AG08396 (cell line): ENCODE measurements around the gene CLPX.
"Not testable (repeated sequence)": the region's sequence is repeated elsewhere in the genome, so short reads cannot be mapped to it uniquely, and the experiment has no call there.

Experiments used
- DNase-seq: peaks from one replicate; pipeline ENCODE4 v3.0.0; 2012; ENCODE audit warnings: low spot score, mixed read lengths

Gene CLPX

GRCh38 chr15:65184868-65185717 lies at the start of gene CLPX:
Gene CLPX, minus strand, starts transcription at chr15:65185342. Its CDS starts 189 bp downstream, at chr15:65185153.
- DNase-seq, result peak; percentile 94

DNA sequence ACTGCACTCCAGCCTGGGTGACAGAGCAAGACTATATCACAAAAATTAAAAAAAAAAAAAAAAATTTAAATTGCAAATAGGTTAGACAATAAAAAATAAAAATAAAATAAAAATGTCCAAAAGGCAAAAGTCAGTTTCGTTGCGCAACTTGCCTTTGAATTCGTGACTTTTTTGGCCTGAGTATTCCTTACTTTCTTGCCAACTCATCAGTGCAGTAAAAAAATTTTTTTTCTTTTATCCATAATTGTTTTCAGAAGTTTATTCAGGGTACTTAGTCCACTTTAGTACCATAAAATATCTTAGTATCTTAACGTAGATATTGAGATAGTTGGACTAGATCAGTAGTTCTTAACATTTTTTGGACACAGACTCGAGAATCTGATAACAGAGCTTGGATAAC lies 48.6 kb upstream of the CLPX start:
- DNase-seq, result no peak

GRCh38 chr15:65232520-65232919 lies 47.4 kb upstream of the CLPX start:
- no peak for DNase-seq

GRCh38 chr15:65231306-65231705 lies 46.2 kb upstream of the CLPX start:
- no peak for DNase-seq

DNA sequence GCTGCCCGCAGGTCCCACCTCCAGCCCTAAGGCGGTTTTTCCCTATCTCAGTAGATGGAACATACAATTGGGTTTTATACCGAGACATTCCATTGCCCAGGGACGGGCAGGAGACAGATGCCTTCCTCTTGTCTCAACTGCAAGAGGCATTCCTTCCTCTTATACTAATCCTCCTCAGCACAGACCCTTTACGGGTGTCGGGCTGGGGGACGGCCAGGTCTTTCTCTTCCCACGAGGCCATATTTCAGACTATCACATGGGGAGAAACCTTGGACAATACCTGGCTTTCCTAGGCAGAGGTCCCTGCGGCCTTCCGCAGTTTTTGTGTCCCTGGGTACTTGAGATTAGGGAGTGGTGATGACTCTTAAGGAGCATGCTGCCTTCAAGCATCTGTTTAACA lies 41.8 kb upstream of the CLPX start:
- not testable (repeated sequence) for DNase-seq

GRCh38 chr15:65226221-65226620 lies 41.1 kb upstream of the CLPX start:
- DNase-seq, result no peak

- DNase-seq, result no peak
Measured at GRCh38 chr15:65223996-65224395, 38.9 kb upstream of the CLPX start.

DNA sequence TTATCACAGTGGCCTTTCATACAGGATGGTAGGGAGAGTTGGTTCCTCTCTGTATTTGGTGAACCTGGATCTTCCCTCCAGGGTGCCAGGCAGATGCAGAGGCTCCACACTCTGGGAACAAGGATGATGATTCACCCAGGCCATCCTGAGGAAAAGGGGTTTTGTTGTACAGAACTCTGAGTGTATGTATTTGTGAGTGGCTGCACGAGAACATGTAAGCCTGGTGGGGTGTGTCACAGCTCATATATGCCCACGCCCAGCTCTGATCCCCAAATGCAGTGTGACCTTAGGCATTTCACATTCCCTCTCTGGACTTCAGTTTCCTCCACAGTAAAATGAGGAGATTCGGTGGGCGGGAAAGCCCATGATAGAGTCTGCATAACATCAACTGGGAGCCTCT lies 37.7 kb upstream of the CLPX start:
- DNase-seq, result no peak

DNA sequence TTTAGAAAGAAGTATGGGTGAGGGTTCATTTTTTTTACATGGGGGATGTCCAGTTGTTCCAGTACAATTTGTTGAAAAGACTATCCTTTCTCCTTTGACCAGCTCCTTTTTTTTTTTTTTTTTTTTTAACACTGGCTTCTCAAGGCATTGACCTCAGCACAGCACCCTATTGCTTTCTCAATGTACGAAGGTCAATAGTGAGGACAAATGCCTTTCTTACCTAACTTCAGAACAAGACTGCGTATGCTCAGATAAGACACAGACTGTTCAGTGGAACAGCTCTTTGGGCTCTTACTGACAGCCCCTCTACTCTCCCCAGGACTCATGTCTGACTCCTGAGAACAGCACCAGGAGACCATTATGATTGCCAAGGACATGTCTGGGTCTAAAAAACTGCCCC lies 36.6 kb upstream of the CLPX start:
- no peak for DNase-seq

DNA sequence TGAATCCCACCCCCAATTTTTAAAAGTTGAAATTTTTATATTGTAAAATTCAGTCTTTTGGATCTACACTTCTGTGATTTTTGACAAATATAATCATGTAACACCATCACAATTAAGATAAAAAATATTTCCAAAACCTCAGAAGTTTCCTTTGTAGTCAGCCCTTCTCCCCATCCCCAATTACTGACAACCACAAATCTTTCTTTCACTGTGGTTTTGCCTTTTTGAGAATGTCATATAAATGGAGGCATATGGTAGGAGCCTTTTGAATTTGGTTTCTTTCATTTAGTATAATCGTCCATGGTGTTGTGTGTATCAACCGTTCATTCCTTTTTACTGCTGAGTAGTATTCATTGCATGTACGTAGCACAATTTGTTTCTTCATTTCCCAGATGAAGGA lies 34.0 kb upstream of the CLPX start:
- DNase-seq, result no peak

DNA sequence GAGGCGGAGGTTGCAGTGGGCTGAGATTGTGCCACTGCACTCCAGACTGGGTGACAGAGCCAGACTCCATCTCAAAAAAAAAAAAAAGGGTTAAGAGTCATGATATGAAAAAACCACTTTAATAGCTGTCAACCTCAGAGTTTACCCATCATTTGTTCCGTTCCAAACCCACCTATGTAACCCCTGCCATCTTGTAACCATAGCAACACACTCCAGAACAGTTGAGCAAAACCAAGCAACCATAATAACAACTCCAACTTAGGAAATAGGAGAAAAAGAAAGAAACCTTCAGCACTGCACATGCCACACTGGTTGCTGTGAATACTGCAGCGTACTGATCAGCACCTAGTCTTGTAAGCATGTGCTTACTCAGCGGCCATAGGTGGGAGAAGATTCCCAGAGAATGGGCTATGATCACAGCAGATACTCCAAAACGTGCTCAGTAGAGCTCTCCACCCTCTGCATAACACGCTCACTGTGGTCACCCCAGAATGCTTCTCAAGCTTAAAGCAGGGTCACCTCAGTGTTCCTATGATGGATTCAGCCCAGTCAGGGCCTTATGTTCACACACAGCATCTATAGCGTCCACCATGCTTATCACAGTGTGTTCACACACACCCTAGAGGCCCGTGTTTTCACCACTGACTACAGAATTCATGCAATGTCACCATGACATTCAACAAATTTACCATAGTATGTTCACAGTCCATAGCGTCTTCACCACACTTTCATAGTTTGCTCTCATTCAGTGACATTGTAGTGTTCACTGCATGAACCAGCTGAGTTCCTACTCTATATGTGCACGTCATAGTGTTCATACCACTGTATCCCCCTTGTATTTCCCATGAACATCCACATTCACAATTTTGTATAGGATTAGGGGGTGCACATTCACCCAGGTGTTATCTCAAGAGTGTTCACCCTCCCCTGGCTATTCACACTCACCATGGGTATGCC lies 32.7 kb upstream of the CLPX start:
- no peak for DNase-seq

DNA sequence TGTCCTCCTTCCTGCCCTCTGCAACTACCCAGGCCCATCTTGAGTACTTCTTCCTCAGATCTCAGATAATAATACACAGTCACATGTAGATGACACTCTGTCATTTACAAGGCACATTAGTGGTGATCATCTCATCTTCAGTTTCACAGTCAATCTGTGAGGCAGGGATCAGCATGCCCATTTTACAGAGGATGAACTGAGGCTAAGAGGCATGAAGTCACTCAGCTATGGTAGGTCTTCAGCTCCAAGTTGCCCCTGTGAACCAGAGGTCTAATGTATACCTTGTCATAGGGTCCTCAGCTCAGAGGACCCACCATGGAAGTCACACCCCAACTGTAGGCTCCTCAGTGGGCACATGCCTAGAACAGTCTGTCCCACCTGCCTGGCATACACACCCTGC lies 30.4 kb upstream of the CLPX start:
- no peak for DNase-seq

- no peak for DNase-seq
Measured at GRCh38 chr15:65214010-65214409, 28.9 kb upstream of the CLPX start.

DNA sequence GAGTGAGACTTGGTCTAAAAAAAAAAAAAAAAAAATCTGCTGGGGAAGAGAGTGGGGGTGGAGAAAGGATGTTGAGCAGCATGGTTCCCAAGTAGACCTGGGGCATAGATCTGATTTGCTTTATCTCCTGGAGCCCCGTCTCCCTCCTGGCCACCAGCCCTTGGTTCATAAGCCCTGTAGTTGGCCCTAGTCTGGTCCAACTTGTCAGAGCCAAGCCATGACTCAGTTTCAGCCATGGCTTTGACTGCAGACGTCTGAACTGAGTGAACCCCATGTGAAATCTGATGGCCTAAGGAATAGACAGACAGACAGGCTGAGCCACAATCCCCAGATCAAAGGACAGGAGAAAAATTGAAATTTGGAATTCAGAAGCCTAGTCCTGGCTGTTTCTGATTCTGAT lies 28.1 kb upstream of the CLPX start:
- no peak for DNase-seq

DNA sequence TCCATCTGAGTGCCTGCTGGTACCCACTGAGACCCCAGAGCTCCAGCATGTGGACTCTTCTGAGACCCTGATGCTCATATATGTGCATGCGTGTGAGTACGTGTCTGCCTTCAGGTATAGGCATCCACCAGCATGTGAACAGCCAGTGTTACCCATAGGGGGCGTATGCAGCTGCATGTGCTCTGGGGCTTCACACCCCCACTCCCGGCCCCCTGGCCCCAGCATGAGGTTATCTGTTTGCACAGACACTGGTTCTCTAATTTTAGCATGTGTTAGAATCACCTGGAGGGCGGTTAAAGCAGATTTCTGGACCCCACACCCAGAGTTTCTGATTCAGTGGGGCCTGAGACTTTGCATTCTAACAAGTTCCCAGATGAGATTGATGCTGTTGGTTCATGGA lies 27.0 kb upstream of the CLPX start:
- no peak for DNase-seq

DNA sequence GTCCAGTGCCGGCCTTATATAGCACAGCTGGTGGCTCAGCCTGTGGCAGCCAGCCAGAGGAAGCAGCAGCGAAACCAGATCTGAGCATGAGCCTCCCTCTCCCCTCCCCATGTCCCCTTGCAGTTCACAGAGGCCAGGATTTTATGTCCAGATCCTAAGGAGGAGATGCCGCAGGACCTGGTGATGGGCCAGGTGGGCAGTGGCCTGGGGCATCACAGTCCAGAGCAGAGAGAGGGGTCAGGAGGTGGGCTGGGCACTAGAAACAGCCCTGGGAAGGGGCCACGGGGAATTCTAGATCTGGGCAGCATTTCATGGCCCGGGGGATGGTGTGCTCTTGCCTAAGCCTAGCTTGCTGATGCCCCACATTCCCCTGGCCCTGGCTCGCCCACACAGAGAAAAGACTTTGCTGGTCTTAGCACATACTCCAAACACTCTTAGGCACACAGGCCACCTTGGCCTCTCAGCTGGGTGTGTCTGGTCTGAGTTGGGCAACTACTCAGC lies 26.4 kb upstream of the CLPX start:
- DNase-seq, result peak; percentile 26

DNA sequence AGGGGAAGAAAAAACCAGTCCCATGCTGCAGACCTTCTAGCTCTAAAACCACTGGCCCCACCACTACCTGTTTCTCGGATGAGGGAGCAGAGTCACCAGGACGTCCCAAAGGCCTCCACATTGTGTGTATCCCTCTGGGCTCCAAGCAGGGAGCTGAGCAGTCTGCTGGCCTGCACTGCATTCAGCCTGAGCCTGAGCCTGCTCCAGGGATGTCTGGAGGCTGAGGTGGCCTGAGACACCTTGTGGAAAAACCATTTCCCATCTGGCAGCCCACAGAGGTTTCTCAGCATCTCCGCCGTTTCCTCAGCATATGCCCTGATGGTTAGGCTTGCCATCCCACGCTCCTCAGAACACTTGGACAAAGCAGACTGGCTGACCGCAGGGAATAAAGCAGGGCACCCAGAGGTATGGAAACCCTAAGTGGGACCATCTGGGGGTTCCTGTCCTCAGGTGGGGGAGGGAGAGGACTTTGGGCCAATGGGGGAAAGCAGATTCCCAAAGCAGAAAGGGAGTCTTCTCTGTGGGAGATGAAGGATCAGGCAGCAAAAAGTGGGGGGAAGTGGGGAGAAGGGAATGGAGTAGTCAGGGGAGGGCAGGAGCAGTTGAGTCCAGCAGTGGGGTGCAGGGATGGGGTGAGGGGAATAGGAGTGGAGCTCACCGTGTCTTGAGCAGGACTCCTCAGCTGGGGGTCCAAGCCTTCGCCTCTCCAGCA lies 25.8 kb upstream of the CLPX start, which contains the start of gene CILP:
TSS of gene CILP (minus strand) at position 704 of the 712 bp plus-strand sequence. CDS start 1,718 bp downstream, outside the sequence.
- DNase-seq, result no peak

- DNase-seq, result no peak
Measured at GRCh38 chr15:65209701-65210643, 24.8 kb upstream of the CLPX start.

DNA sequence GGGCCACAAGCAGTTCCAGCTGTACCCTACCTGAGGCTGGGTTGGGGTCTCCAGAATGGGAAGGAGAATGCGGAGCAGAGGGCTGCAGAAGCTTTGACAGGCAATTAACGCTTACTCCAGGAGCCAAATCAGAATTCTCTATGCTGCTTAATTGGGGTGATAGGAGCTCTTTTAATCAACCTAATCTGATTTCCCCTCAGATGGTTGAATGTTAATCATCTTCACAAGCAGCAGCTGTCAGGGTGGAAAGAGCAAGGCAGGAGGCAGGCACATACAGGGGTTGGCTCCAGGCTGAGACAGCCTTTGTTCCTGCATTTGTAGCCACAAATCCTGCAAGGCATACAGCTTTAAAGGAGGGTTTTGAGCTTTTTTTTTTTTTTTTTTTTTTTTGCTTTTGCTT lies 23.5 kb upstream of the CLPX start:
- DNase-seq, result no peak

- DNase-seq, result no peak
Measured at GRCh38 chr15:65207280-65207840, 22.2 kb upstream of the CLPX start.

GRCh38 chr15:65206750-65207149 lies 21.6 kb upstream of the CLPX start:
- no peak for DNase-seq
